Measurements from ENCODE around the gene PAX6.

DNA sequence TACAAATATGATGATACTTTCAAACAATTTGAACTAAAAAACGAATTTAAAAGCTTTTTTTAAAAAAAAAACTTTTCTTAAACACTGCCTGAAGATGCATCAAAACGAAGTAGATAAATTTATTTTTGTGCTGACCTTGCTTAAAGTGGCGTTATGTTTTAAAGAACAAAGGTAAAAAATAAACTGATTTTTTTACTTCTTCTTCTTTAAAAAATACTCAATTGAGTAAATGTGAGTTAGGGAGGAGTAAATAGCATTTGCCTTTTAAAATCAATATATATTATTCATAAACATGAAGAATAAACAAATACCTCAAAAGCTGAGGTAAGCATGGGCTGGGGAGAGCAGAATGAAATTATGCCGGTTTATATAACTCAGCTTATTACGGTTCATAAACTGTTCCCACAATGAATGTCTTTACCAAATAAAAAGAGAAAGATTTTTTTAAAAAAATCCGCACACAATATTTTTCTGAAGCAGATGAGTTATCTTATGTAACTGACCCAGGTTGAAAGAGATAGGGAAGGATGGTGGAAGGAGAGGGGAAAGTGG lies 9.0 kb downstream of the PAX6 start:
- TF ChIP-seq, protein P1, sequence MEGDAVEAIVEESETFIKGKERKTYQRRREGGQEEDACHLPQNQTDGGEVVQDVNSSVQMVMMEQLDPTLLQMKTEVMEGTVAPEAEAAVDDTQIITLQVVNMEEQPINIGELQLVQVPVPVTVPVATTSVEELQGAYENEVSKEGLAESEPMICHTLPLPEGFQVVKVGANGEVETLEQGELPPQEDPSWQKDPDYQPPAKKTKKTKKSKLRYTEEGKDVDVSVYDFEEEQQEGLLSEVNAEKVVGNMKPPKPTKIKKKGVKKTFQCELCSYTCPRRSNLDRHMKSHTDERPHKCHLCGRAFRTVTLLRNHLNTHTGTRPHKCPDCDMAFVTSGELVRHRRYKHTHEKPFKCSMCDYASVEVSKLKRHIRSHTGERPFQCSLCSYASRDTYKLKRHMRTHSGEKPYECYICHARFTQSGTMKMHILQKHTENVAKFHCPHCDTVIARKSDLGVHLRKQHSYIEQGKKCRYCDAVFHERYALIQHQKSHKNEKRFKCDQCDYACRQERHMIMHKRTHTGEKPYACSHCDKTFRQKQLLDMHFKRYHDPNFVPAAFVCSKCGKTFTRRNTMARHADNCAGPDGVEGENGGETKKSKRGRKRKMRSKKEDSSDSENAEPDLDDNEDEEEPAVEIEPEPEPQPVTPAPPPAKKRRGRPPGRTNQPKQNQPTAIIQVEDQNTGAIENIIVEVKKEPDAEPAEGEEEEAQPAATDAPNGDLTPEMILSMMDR (IDR thresholded peaks at IDR 0.05): no peak
- no peak for TF ChIP-seq POLR2AphosphoS5 (IDR thresholded peaks at IDR 0.05)

Measured in transverse colon (tissue), 4 donors.